Middle frontal gyrus (tissue), 1 donor: Measurements from ENCODE around the gene HOXA2.

Experiments used
- DNase-seq: peaks from one replicate; pipeline ENCODE4 v3.0.0-alpha.2; 2015; ENCODE audit warnings: low spot score; ENCODE audit errors: extremely low spot score

The HOXA2 gene

DNA sequence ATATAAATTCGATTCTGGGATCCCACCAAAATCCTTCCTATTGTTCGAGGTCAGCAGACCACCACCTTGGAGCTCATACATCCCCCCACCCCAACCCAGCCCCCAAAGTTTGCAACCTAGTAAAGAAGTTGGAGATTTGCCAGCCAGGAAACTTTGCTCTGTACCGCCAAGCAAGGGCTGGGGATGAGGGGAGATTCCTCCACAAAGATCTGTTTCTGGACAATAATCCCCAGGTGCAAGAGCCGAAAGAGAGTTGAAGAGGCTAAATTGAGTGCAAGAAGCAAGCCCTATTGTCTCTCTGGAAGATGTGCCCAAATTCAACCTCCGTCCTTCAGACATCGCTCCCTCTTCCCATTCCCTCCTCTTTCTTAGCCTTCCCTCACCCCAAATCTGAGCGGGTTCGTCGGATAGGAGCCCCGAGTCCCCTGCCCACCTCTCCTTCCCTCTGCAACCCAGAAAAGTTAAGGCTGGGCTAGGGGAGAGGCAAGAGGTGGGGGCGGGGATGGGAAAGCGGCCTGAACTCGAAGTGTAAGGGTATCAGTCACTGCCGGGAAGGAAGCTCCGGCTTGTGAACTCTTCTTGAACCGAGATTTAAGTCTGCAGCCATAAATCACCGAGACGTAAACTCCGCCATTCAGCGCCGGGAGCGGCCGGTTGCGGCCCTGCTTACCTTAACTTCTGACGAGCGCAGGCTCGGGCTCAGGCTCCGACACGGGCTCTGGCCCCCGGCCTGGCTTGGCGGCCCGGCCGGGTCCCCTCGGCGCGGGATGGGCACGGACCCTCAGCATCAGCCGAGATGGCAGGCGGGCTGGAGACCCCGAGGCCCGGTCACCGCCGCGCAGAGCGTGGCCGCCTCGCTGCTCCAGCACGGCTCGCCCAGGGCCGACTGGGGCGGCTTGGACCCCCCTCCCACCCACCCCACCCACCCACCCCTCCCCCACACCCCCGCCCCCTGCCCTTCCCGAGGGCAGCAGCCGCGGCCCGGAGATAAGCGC, 10.8 kb upstream of the HOXA2 start:
- DNase-seq = no peak

DNA sequence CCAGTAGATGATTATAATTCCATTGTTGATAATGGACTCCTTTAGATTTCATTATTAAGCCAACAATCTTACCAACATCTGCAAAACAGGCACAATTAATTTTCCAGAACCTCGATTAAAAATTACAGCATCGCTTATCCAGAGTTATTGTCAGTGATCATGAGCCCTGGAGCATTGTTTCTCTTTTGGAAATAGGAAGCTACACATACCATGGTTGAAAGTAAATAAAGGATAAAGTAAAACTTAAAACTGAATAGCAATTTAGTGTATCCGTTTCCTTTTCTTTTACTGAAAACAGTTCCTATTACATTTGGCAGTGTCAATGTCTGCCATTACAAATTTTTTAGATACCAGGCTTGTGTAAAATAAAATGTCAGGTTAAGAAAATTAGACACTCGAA, 9.9 kb upstream of the HOXA2 start:
- no peak for DNase-seq

DNA sequence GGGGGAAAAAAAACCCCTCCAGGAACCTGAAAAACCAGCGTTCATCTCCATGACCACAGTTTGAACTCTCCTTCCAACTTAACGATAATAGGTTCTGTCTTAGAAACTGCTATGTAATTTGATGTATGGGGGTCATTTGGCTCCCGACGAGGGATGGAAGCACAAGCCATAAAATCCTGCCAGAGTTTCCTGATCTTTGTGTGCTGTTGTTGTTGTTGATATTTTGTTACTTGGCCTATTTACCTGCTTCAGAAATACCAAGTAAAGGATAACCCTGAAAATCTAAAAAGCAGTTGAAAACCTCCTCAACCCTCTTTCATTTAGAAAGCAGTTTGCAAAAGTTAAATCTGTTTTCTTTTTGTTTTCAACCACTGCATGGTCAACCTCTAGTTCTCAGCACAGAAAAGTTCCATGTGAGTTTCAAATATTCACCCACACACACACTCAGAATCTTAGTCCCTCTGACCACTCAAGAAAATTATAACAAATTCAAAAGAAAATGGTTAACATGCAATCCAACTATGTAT, 9.3 kb upstream of the HOXA2 start:
- no peak for DNase-seq

DNA sequence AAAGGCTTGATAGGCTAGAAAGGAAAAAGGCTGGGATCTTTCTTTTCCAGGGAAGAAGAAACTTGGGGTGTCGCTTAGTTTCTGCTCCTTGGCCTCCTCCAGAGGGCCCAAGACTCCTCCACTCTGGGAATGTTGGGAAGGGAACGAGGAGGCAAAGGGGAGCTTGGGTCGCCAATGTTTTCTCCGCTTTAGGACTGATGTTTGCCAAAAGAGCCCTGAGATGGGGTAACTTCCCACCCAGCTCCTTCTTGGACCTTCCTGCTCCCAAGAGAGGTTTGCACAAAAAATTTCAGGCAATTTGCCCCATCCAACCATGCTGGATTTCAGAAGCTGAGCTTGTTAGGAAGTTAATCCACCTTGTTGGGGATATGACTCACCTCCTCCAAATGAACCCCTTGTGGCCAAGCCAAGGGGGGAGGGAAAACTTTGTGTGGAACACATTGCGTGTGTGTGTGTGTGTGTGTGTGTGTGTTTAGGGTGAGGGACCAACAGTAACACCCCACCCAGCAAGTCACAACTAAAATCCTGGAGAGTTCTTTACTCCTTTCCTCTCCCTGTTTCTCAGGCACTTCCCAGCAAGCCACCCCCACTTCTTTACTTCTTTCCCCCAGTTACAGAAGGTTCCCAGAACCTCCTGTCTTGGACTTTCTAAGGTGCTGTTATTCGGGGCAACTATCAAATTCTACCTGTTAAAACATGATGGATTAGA, 8.7 kb upstream of the HOXA2 start:
- no peak for DNase-seq

DNA sequence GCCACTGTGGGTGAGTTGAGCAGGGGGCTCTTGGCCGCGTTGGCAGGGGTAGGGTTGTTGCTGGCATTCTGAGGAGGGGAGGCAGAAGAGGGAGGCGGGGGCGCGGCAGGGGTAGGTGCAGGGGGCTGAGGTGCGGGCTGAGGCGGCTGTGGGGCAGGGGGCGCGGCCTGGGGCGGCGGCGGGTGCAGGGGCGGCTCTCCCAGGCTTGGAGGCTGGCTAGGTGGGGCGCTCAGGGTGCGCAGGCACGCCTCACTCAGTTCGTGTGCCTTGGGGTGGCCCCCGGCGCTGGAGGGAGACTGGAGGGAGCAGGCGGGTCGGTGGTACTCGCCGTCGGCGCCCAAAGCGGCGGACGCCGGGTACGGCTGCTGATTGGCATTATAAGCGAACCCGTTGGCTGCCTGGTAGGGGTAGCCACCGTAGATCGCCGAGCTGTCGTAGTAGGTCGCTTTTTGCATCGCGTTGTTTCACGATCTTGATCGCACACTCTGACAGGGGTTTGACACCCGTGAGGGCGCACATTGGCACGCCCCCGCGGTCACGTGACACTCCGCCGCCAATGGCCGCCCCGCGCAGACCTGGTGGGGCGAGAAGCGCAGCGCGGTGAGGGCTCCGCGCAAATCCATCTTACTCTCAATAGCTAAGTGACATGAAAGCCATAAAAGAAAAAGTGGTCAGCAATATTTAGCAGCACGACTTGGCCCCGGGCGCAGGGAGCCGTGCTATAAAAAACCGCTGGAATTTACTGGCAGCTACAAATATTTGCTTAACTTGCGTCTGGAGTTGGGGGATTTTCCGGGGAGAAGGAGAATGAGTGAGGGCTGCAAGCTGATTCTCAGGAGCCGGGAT, 7.9 kb upstream of the HOXA2 start:
- DNase-seq = no peak

DNA sequence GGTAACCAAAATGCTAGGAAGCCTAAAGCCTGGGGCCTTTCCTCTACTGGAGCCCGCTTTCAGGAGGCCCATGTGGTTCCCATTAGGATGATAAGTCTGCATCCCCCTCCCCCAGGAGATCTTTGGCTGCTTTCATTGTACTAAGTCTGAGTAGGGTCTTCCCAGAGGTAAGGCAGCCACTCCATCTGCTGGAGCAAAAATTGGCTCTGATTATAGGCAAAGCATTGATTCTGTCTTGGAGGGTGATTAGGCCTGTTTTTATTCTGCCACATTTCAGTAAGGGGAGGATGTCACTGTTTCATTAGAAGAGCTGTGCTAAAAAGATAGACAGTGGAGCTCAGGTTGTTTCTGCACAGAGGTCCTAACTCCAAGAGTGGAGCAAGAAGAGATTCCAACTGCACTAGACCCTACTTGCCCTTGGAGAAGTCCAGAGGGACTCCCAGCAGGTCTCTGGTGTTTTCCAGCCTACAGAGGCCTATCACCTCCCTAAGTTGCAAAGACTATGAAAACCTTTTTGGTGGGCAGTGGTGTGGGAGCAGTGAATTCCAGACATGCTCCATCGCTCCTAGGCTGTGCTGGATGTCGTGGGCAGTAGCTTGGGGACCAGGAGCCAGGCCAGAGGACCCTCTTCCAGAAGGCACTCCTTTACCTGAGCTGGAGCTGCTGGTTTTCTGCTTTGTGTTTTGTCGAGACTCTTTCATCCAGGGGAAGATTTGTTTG, 7.1 kb upstream of the HOXA2 start:
- DNase-seq = no peak

DNA sequence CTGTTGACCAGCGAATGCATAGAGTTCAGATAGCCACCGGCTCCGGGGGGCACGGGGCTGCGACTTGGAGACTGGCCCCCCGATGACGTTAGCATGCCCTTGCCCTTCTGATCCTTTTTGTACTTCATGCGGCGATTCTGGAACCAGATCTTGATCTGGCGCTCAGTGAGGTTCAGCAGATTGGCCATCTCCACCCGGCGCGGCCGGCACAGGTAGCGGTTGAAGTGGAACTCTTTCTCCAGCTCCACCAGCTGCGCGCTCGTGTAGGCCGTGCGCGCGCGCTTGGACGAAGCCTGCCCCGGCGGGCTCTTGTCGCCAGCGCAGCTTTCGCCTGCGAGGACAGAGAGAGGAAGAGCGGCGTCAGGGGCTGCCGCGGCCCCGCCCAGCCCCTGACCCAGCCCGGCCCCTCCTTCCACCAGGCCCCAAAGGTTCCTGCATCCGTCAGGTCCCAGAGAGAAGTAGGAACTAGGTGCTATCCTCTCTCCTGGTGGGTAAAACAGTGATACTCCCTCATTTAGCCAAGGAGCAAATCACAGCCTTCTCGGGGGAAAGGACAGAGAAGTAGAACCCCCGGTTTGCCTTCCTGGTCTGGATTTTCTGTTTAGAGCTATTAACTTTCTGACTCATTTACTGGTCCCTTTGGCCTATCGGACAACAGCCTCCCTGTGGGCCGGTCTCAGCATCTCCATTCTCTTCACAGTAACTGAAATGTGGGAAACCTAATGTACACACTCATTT, 6.1 kb upstream of the HOXA2 start:
- no peak for DNase-seq

DNA sequence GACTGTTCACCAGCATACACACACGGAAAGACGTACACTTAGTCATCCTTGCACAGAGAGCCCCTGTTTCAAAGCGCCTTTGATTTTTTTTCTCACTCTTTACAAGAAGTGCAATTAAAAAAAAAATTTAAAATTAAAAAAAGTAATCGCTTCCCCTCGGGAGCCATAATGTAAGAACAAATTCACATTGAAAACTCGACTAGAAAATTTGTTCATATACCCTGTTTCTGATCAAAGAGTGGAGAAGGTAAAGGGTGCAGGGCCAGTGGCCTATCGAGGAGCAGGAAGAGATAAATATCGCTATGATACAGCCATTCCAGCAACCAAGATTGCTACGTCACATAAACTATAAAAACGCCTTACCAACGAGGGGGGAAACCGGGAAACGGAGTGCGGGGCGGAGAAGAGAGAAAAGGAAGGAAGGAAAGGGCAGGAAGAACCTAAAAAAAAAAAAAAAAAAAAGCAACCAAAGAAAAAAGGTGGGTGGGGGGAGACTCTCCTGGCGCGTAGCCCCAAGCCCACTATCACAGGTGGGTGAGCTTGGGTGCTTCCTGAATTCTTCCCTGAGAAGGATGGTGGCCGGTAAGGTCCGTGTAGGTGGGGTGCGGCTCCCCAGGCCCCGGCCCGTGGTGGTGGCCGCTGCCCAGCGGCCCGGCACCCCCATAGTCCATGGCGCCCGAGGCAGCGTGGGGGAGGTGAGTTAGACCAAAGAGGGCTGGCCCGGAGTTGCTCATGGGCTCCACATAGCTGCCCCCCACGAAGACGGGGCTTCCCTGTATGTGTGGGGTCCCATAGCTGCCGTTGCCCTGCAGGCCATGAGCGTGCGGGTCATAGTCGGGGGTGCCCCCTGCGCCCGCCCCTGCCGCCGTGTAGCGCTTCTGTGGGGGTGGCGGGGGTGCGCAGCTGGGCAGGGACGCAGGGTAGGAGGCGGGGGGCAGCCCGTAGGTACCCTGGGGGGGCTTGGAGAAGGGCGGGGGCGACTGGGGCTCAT, 5.2 kb upstream of the HOXA2 start:
- DNase-seq = no peak

DNA sequence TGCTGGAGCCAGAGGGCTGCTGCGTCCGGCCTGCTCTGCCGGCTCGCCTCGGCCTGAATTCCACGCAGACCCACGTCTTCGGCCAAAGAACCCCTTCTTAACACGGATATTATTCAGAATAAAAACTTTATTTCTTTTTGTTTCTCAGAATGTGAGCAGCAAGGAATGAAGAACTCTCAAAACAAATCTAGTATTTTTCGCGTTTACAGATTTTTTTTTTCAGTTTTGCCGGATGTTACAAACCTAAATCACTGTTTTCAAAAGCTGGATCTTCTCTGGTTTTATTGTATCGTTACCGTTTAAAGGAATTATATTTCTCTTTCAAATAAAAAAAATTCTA, 4.4 kb upstream of the HOXA2 start:
- DNase-seq = no peak

DNA sequence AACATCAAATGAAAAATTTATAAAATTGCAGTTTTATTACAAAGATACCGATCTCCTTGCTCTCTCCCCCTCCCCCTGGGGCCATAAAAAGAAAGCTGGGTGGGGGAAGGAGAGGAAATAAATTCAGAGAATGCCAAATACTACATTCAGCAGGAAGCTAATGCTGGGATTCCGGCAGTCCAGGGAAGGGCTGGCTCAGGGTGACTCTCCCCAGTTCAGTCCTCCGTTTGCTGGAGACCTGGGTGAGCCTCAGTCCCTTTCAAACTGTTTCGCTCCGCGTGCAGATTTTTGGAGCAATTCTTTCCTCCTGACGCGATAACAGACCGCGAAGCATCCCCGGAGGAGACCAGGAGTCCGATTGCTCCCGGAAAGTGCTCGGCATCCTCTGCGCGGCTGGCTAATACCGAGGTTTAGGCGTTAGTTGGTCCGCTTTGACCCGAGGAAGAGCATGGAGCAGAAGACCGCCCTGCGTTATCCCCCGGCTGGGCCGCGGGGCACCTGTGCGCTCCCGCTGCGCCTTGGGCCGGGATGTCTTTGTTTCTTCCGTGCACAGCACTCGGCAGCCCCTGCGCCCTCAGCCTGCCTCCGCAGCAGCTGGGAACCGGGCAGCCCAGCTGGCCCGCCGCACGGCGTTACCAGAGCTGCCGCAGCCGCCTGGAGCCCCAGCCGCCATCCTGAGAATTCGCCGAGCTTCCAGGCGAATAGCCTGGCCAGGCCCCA, 3.9 kb upstream of the HOXA2 start:
- no peak for DNase-seq

DNA sequence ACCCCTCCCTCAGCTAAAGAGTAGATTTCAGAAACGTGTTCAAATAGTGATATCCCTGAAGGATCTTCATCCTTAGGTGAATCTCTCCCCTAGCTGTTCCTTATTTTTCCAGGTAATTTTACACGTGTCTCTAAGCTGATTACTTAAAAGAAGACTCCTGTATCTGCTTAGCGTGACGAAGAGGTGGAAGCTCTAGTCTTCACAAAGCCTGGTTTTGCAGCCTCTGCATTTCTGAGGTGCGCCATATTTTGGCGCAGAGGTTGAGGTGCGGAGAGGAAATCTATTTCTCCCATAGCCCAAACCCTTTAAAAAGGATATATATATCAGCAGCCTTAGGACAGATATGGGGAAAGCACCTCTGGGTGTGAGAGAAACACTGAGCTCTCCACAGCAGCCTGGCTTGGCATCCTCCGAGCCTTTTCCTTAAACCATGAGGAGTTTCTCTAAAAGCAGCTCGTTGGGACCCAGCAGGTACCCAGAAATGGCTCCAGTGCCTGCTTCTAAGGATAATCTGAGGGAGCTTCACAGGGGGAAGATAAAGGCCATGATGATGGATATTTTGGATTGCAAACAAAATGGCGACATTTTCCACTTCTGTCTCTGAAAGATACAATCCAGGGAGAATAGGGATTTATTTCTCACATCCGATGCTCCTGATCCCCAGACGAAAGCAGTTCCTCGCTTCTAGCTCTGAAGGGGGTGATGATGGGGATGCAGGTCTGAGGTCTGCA, 3.0 kb upstream of the HOXA2 start:
- no peak for DNase-seq

DNA sequence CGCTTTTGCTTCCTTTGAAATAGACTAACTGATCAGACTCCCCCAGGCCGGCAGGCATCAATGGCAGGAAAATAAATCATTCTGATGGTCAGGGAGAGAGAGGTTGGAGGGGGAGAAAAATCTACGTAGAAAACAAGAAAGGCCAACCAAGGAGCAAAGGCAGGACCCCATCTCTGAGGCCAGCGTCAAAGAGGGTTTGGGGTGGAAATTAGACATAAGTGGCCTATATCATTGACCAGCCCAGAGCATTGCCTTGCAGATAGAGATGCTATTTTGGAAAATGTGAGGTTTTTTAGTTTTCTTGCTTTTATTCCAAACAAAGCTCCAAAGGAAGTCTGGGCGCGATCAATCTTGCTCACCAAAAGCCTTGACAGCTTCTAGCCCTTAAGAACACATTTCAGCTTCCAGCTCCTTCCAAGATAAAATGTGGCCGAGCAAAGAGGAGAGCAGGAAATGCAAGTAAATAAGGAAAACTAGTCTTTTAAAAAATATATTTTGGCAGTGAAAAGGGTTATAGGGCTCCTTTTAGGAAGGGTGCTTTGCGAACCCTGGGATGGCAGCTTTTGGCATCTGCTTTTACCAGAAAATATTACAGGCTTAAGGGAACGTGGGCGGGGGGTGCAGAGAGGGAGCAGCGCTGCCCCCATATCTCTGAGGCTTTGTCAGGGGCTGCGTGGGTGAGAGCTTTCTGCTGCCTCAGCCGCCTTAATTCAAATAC, 2.0 kb upstream of the HOXA2 start:
- no peak for DNase-seq

DNA sequence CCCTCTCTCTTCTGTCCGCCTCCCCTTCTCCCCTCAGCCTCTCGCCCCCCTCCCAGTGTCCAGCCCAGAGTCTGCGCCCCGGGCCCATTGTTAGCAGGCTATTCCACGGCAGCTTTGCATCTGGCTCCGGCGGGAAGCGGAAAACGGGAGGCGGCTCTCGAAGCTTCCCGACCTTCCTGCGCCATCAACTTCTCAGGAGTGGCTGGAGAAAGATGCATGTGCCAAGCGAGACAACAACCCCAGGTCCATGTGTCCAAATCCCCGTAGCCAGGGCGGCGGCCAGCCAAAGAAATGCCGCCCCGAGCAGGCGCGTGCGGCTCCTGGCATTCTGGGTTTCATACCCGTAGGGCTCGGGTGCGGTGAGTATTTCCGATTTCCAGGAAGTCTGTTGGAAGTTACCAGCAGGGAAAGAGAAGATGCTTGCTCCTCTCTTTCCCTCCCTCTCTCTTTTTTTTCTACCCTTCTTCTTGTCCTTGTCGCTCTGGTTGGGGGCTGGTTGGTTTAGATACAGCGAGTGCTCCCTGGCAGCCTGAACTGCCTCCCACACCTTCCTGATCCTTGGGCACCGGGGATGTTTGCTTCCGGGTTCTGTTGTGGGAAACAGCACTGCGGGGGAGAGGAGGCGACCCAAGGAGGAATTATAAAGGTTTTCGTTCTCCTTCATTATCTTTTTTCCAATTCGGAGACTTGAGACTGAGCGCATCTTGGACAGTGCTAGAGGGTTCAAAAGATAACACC, 1.2 kb upstream of the HOXA2 start:
- no peak for DNase-seq

DNA sequence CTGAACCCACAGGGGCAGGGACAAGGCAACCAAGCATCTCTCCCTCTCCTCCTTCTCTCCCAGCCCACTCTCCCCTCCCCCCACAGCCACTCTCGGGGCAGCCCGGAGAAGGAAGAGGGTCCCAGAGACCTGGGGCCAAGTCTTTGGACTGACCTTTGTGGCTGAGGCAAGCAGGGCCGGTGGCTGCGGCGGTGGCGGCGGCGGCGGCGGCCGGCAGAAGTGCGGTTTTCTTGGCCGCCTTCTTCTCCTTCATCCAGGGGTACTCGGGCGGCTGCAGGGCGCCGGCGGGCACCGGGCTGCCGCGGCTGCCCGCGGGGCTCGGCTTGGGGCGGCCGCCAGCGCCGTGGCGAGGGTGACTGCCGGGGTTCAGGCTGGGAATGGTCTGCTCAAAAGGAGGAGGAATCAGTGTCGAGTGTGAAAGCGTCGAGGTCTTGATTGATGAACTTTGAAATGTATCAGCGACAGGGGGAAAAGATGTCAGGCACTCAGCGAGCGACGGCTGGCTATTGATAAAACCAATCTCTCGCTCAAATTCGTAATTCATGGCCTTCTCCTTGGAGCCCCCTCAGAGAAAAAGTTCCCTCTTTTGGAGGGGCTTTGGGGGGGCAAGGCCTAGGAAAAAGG, 414 bp downstream of the HOXA2 start:
- DNase-seq = no peak

DNA sequence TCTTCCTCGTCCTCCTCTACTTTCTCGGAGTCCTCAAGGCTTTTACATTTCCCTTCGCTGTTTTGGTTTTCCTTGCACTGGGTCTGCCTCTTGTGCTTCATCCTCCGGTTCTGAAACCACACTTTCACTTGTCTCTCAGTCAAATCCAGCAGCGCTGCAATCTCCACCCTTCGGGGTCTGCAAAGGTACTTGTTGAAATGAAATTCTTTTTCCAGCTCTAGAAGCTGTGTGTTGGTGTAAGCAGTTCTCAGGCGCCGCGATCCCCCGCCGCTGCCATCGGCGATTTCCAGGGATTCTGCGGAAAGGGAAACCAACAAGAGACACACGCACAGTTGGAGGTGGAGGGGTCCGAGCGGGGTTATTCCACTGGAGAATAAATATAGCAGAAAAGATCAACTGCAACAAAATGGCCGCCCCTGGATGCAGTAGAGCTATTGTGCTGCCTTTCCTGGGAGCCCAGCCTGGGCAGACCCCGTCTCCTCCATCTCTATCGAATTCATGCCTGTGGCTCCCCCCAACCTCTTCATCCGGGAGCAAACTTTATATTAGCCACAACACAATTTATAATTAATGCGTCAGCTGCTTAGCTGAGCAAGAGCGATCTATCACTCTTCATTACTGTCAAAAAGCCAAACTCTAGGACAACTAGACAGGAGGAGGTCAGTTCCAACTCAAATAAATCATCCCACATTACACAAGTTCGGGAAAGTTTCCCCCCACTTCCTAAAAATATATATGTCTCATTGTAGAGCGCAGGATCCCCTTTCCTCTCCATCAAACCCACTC, 1.1 kb downstream of the HOXA2 start:
- no peak for DNase-seq
